ENCODE measurements around the gene SESN3.
"Not testable (repeated sequence)": the region's sequence is repeated elsewhere in the genome, so short reads cannot be mapped to it uniquely, and the experiment has no call there.

Gene SESN3

GRCh38 chr11:95218149-95218548 is 12.9 kb downstream of the SESN3 start:
- no peak for DNase-seq

GRCh38 chr11:95212609-95213008 is 18.4 kb downstream of the SESN3 start:
- DNase-seq: no peak

DNA sequence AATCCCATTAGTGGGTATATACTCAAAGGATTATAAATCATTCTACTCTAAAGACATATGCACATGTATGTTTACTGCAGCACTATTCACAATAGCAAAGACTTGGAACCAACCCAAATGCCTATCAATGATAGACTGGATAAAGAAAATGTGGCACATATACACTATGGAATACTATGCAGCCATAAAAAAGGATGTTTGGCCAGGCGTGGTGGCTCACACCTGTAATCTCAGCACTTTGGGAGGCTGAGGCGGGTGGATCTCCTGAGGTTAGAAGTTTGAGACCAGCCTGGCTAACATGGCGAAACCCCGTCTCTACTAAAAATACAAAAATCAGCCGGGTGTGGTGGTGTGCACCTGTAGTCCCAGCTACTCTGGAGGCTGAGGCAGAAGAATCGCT is 21.5 kb downstream of the SESN3 start:
- DNase-seq: not testable (repeated sequence)

GRCh38 chr11:95200781-95201457 is 30.1 kb downstream of the SESN3 start:
- DNase-seq: no peak

- no peak for DNase-seq
Measured at GRCh38 chr11:95195831-95196230, 35.2 kb downstream of the SESN3 start.

GRCh38 chr11:95193541-95193940 is 37.5 kb downstream of the SESN3 start:
- DNase-seq: no peak

GRCh38 chr11:95192717-95193116 is 38.3 kb downstream of the SESN3 start:
- DNase-seq: no peak

DNA sequence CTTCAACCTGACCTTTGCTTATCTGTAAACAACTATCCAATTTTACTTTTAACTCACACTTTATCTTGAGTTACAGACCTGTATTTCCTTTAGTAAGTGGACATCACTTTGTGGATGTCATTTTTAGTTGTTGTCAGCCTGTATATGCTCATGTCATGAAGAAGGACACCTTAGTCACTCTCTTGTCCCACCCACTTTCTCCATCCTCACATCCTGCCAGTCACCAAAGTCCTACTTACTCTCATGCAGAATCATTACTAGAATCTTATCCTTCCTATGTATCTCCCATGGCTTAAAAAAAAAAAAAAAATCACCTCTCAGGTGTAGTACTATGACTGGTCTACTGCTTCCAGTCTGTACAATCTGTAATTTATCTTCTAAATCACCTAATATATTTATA is 43.3 kb downstream of the SESN3 start:
- DNase-seq: no peak

- no peak for DNase-seq
Measured at GRCh38 chr11:95182397-95182796, 48.6 kb downstream of the SESN3 start.

DNA sequence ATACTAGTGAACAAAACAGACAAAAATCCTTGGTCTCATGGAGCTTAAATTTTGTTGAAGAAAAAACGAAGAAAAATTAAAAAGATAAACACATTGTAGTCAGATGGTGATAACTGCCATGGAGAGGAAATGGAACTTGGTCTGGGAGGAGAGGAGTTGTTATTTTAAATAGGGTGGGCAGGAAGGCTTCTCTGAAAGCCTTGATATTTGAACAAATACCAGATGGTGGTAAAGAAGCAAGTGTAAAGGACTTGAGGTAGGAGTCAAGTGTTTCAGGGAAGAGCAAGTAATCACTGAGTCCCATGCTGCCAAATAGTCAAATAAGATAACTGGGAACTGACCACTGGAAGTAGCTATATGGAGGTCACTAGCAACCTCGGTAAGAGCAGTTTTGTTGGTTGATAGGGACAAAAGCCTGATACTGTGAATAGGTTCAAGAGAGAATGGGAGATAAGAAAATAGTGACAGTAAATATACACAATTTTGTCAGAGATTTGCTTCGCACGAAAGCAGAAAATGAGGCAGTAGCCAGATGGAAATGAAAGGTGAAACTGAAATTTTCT is 55.1 kb downstream of the SESN3 start:
- DNase-seq: no peak

GRCh38 chr11:95170294-95170693 is 60.7 kb downstream of the SESN3 start:
- no peak for DNase-seq

- DNase-seq: no peak
Measured at GRCh38 chr11:95166781-95167180, 64.2 kb downstream of the SESN3 start.

GRCh38 chr11:95165638-95166037 is 65.4 kb downstream of the SESN3 start:
- no peak for DNase-seq

- DNase-seq: no peak
Measured at GRCh38 chr11:95163106-95163505, 67.9 kb downstream of the SESN3 start.

- DNase-seq: no peak
Measured at GRCh38 chr11:95161248-95161647, 69.8 kb downstream of the SESN3 start.

GRCh38 chr11:95157824-95158223 is 73.2 kb downstream of the SESN3 start:
- DNase-seq: no peak

- no peak for DNase-seq
Measured at GRCh38 chr11:95156916-95157541, 74.0 kb downstream of the SESN3 start.

DNA sequence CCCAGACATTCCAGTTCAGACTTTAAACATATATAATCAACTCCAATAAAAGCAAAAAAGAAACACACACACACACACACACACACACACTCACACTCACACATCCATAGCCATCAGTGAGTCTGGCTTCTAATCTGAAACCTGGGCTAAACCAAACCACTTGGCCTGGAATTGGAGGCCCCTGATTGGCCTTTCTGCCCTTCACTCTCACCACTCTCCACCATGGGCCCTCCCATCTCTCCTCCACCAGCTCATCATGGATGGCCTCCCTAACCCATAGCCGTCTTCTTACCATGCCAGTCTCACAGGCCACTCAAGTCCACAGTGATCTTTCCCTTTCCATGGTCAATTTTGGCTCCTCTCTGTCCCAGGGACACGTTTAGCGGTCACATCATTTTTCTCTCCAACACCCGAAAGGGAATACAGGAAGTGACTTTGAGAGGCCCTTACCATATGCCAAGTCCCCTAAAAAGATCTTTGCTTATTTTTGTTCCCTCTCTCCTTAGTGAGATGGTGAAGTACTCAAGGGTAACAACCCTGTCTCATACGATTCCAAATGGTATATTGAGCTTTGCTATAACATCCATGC is 74.8 kb downstream of the SESN3 start:
- DNase-seq: no peak

DNA sequence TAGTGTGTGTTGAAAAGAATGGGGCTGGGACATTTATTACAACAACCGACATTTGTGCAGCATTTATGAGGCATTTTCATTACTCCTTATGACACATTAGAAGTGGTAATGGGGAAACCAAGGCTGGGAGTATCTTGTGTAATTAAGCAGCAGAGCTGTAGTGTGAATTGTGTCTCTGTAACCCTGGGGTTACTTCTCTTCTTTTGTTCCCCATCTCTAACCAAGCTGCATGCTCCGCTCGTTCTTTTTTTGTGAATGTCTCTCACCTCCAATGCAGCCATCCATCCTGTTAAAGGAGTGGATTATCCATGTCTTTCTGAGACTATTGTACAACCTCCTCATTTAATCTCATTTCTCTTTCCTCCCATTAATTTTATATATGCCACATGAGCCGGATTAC is 75.6 kb downstream of the SESN3 start:
- no peak for DNase-seq

DNA sequence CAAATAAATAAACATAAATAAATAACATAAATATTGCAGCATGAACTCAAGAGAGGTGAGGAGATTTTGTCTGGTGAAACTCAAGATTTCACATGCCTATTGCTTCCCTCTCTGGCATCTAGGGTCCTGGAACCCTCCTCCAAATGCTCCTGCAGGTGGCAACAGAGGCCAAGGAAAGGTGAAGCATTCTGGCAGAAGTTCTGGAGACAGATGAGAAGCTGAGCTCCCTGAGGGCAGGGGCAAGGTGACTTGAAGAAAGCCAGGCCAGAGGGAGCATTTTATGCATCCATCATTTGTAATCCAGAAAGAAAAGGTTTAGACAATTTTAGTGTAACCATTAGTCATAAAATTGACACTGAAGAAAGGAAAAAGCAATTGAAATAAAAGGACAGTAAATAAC is 76.5 kb downstream of the SESN3 start:
- DNase-seq: peak; percentile 60

DNA sequence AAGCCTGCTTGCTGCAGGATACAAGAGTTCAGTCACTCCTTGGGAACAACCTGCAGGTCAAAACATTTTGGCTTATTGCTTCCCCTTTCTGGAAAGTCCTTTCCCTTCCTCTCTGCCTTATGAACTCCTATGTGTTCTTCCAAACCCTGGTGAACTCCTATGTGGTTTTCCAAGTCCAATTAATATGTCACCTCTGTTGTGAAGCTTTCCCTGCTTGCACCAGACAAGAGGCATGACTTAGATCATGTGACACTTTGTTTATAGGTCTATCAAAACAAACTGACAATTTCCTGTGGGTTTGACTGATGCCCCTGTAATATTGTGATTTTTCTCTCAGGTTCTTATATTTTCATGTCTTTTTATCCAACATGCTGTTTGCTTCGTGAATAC is 77.2 kb downstream of the SESN3 start:
- DNase-seq: no peak

DNA sequence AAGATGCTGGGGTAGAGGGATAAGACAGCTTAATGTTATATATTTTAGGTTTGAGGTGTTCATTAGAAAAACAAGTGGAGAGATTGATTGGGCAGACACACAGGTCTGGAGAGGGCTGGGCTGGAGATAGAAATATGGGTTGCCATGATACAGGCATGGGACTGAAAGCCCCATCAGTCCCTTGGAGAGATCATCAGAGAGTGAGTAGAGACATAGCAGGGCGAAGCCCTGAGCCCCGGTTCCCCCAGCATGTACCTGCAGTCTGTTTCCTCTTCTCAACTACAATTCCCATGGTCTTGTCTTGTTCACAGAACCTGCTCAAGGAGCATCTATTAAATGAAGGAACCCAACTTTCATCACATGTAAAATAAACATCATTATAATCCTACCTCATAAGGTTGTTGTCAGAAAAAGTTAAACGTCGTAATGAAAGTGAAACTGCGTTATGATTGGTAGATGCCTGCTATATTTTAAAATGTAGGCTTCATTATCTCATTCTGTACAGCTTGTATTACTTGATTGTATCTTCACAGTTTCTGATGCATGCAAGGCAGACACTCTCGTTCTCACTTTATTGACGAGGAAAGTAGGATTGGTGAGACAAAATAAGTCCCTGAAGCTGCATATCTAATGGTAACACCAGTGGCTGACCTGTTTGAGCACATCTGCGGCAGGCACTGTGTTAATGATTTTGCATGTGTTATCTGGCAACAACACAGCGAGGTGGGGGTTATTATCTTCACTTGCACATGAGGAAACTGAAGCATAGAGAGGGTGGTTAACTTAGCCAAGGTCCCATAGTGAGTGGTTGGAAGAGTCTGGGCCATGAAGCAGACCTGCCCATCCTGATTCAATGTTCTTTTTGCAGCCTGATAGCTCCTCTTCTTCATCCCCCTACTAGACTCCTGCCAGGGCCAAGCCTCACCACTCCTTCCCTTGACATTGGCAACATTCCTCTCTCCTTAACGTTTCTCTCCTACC is 77.8 kb downstream of the SESN3 start:
- DNase-seq: no peak

Data from NCI-H345 (cell line).